SK-N-SH (cell line): ENCODE data around the gene LRRC3C. TPM values are rescaled to one million over a fixed set of nuclear protein-coding genes. Genes with fewer than 3 reads are reported as not detected.

Source experiments
- CTCF ChIA-PET: fragments of 300-600, 350-600 bp; formaldehyde crosslinking; extraction: SDS; loops from one replicate; lab custom pipeline; 2021; lab: Yijun Ruan, JAX
- POLR2A ChIA-PET: fragments of 350-600 bp; sonication (Branson Sonifier 250); formaldehyde crosslinking; extraction: SDS; loops from one replicate; lab custom pipeline; 2020; ENCODE audit warnings: antibody characterized with exemption, inconsistent platforms; lab: Yijun Ruan, JAX
- DNase-seq: peaks from one replicate; pipeline ENCODE4 v3.0.0; 2012
- H2AFZ ChIP-seq: fragments of 200-600 bp; sonication (generic); 2 replicates; pipeline ENCODE4 v1.8.1; 2016; ENCODE audit warnings: antibody characterized with exemption, mild to moderate bottlenecking, low read depth
- H3F3A ChIP-seq: fragments of 200-600 bp; sonication (generic); replicated peaks from 2 replicates; pipeline ENCODE3; 2016; ENCODE audit warnings: antibody characterized with exemption, mild to moderate bottlenecking; ENCODE audit not compliant: insufficient read depth
- H3K27ac ChIP-seq, 2 experiments: fragments of 200-500 bp in 1 of 2; fragments of 200-600 bp in 1 of 2; sonication (Bioruptor generic) in 1 of 2; sonication (generic), shearing (Covaris generic) in 1 of 2; 2 replicates each; pipeline versions ENCODE4 v1.5.1 to v1.6.1; 2014 to 2016; ENCODE audit warnings: low read depth in 2 of 2, inconsistent platforms in 1 of 2, low read length in 1 of 2, mild to moderate bottlenecking in 1 of 2, mixed read lengths in 1 of 2
- H3K27me3 ChIP-seq: fragments of 200-600 bp; sonication (generic), shearing (Covaris generic); 2 replicates; pipeline ENCODE4 v1.6.1; 2016; ENCODE audit warnings: mixed run types; ENCODE audit not compliant: insufficient read depth
- H3K36me3 ChIP-seq, 2 experiments: fragments of 200-500 bp in 1 of 2; fragments of 200-600 bp in 1 of 2; sonication (Bioruptor generic) in 1 of 2; sonication (generic) in 1 of 2; replicated peaks in 1 of 2; 2 replicates each; pipeline versions ENCODE3 to v1.5.1; 2014 to 2016; ENCODE audit warnings: low read length in 1 of 2, mild to moderate bottlenecking in 1 of 2; ENCODE audit not compliant: insufficient read depth in 2 of 2, control insufficient read depth in 1 of 2
- H3K4me1 ChIP-seq, 2 experiments: fragments of 200-500 bp in 1 of 2; fragments of 200-600 bp in 1 of 2; sonication (Bioruptor generic) in 1 of 2; sonication (generic), shearing (Covaris generic) in 1 of 2; 2 replicates each; pipeline versions ENCODE4 v1.5.1 to v1.6.1; 2014 to 2016; ENCODE audit warnings: low read depth in 1 of 2, low read length in 1 of 2, mixed run types in 1 of 2; ENCODE audit not compliant: insufficient read depth in 2 of 2, control insufficient read depth in 1 of 2
- H3K4me2 ChIP-seq: fragments of 200-600 bp; sonication (generic), shearing (Covaris generic); 2 replicates; pipeline ENCODE4 v1.6.1; 2017; ENCODE audit warnings: mixed run types
- H3K4me3 ChIP-seq, 2 experiments: fragments of 200-500 bp in 1 of 2; fragments of 200-600 bp in 1 of 2; sonication (Bioruptor generic) in 1 of 2; sonication (generic), shearing (Covaris generic) in 1 of 2; 2 replicates each; pipeline versions ENCODE4 v1.5.1 to v1.8.1; 2014 to 2016; ENCODE audit warnings: low read depth in 2 of 2, inconsistent platforms in 1 of 2, low read length in 1 of 2, mild to moderate bottlenecking in 1 of 2, mixed read lengths in 1 of 2, moderate library complexity in 1 of 2
- H3K79me2 ChIP-seq: fragments of 200-600 bp; sonication (generic); 2 replicates; pipeline ENCODE4 v1.8.1; 2017; ENCODE audit warnings: mild to moderate bottlenecking; ENCODE audit not compliant: insufficient read depth
- H3K9ac ChIP-seq: fragments of 200-600 bp; sonication (generic); 2 replicates; pipeline ENCODE4 v1.6.1; 2017; ENCODE audit warnings: mixed run types
- H3K9me2 ChIP-seq: fragments of 200-600 bp; sonication (generic); 2 replicates; pipeline ENCODE4 v1.6.1; 2017; ENCODE audit warnings: mixed run types
- H3K9me3 ChIP-seq: fragments of 200-600 bp; sonication (generic); 2 replicates; pipeline ENCODE4 v1.6.1; 2017; ENCODE audit warnings: mixed run types, mild to moderate bottlenecking, moderate library complexity
- H4K20me1 ChIP-seq: fragments of 200-600 bp; sonication (generic); 2 replicates; pipeline ENCODE4 v1.6.1; 2017; ENCODE audit warnings: mild to moderate bottlenecking, mixed run types; ENCODE audit not compliant: insufficient read depth
- CTCF ChIP-seq: fragments of 200-600 bp; sonication (generic); IDR thresholded peaks from 2 replicates; pipeline ENCODE4 v1.6.1; 2017; ENCODE audit warnings: antibody characterized with exemption, mild to moderate bottlenecking, moderate library complexity
- EZH2phosphoT487 ChIP-seq: fragments of 200-600 bp; sonication (generic); IDR thresholded peaks from 2 replicates; pipeline ENCODE4 v1.6.1; 2017; ENCODE audit warnings: low read depth, mixed run types, mild to moderate bottlenecking, antibody characterized with exemption, moderate library complexity, borderline replicate concordance
- FOSL2 ChIP-seq: IDR thresholded peaks from 2 replicates; pipeline ENCODE4 v1.4.0; 2012; ENCODE audit warnings: low read depth, mild to moderate bottlenecking, moderate library complexity, borderline replicate concordance
- GABPA ChIP-seq: IDR thresholded peaks from 2 replicates; pipeline ENCODE4 v1.4.0; 2012; ENCODE audit warnings: low read depth, mild to moderate bottlenecking
- IRF3 ChIP-seq: fragments of 150-350 bp; IDR thresholded peaks from 2 replicates; pipeline ENCODE4 v1.6.1; 2016; ENCODE audit warnings: mild to moderate bottlenecking, low read depth, low read length
- JUND ChIP-seq: IDR thresholded peaks from 2 replicates; pipeline ENCODE4 v1.4.0; 2012
- PBX3 ChIP-seq: IDR thresholded peaks from 2 replicates; pipeline ENCODE4; 2012
- POLR2AphosphoS5 ChIP-seq: IDR thresholded peaks from 2 replicates; pipeline ENCODE4 v1.6.1; 2012; ENCODE audit warnings: low read depth, low read length
- RCOR1 ChIP-seq: fragments of 150-350 bp; IDR thresholded peaks from 2 replicates; pipeline ENCODE4 v1.6.1; 2017; ENCODE audit warnings: antibody characterized with exemption, low read length
- RFX5 ChIP-seq: IDR thresholded peaks from 2 replicates; pipeline ENCODE4 v1.6.1; 2012; ENCODE audit warnings: mild to moderate bottlenecking, improper control_type of control experiment, low read length
- USF2 ChIP-seq: fragments of 150-350 bp; IDR thresholded peaks from 2 replicates; pipeline ENCODE4 v1.6.1; 2017; ENCODE audit warnings: antibody characterized with exemption, low read length, low read depth, borderline replicate concordance
- YY1 ChIP-seq: IDR thresholded peaks from 2 replicates; pipeline ENCODE4 v1.4.0; 2012; ENCODE audit warnings: low read depth, mild to moderate bottlenecking
- WGBS: methylation state at CpG from one replicate; pipeline ENCODE4 v1.1.6; 2017; ENCODE audit warnings: low lambda C conversion rate; 5-methylcytosine and 5-hydroxymethylcytosine counted together
- polyA plus RNA-seq, 3 experiments: library from polyadenylated mRNA; depleted of rRNA; stranded (reverse); fragments of >200 nt; gene quantifications; 2 replicates each; pipeline ENCODE4 v1.2.3, GENCODE V29; 2012

LRRC3C gene
- polyA plus RNA-seq, 1 of the 3 experiments (the other 2 are of a cell fraction), result not detected

GRCh38 chr17:39887078-39887477 lies 40.5 kb upstream of the LRRC3C start (continued):
- TF ChIP-seq IRF3 (no peak), JUND (no peak), YY1 (no peak)

GRCh38 chr17:39889200-39889599 lies 38.3 kb upstream of the LRRC3C start:
- no peak overlapping the region for H3K4me2 ChIP-seq
- H3K27ac ChIP-seq, result no peak overlapping the region
- TF ChIP-seq JUND, result no peak
- no peak for TF ChIP-seq PBX3
- TF ChIP-seq RFX5, result no peak
- TF ChIP-seq GABPA, result no peak
- no peak for TF ChIP-seq EZH2phosphoT487
- no peak for TF ChIP-seq CTCF
- TF ChIP-seq RCOR1, result no peak
- TF ChIP-seq USF2, result no peak
- TF ChIP-seq FOSL2, result no peak
- no peak for TF ChIP-seq POLR2AphosphoS5
- H3K4me3 ChIP-seq, result no peak overlapping the region
- no peak overlapping the region for H3K9ac ChIP-seq
- H3K36me3 ChIP-seq, result no peaks in the 10 kb centered on the region
- H3K79me2 ChIP-seq, result no peaks in the 10 kb centered on the region
- no peaks in the 10 kb centered on the region for H3F3A ChIP-seq
- H4K20me1 ChIP-seq, result no peaks in the 10 kb centered on the region
- DNase-seq, result no peak
- H2AFZ ChIP-seq, result no peak overlapping the region
- H3K9me3 ChIP-seq, result no peaks in the 10 kb centered on the region
- WGBS, result 3% methylated on average over 2 of the region's 2 CpGs
- ChIA-PET CTCF (interaction anchor here (0.6 kb wide), 1 partner anchor 189 kb away, joined by 3 read pairs; no protein-coding TSS in a partner anchor), POLR2A (no interaction called here)
- H3K27me3 ChIP-seq, result peaks cover 69% of the 10 kb centered on the region; the same call in 1 of the 2 replicates
- no peaks in the 10 kb centered on the region for H3K9me2 ChIP-seq
- no peaks in the 10 kb centered on the region for H3K4me1 ChIP-seq
